Right atrium auricular region (tissue), 2 donors: ENCODE results near the gene RPEL1. TPM values are rescaled to one million over a fixed set of nuclear protein-coding genes. Genes with fewer than 3 reads are reported as not detected.

Source experiments
- DNase-seq: peaks from one replicate; pipeline ENCODE4 v3.0.0-alpha.2; 2019; ENCODE audit warnings: low spot score
- H3K27ac ChIP-seq, 2 donors: fragments of 200-600 bp; sonication (generic); 1 replicate in 1 of 2; 2 replicates in 1 of 2; pipeline ENCODE4 v1.5.1; 2016 to 2019
- H3K27me3 ChIP-seq, 2 donors: fragments of 200-600 bp; sonication (generic); one replicate each; pipeline versions ENCODE4 v1.5.1 to v1.6.0; 2017 to 2019
- H3K36me3 ChIP-seq: fragments of 200-600 bp; sonication (generic); one replicate; pipeline ENCODE4 v1.5.1; 2016
- H3K4me1 ChIP-seq, 2 donors: fragments of 200-600 bp; sonication (generic); one replicate each; pipeline versions ENCODE4 v1.5.1 to v1.6.0; 2017 to 2019
- H3K4me3 ChIP-seq, 2 donors: fragments of 200-600 bp; sonication (generic); 1 replicate in 1 of 2; 2 replicates in 1 of 2; pipeline ENCODE4 v1.5.1; 2017 to 2019; ENCODE audit warnings: mild to moderate bottlenecking in 1 of 2, moderate library complexity in 1 of 2
- H3K9me3 ChIP-seq, 2 donors: fragments of 200-600 bp; sonication (generic); one replicate each; pipeline ENCODE4 v1.5.1; 2019
- total RNA-seq, 2 donors: library from RNA; depleted of rRNA; stranded (reverse); fragments of >200 nt; gene quantifications; one replicate each; pipeline ENCODE4 v1.1.0, GENCODE V29; 2016
- TF ChIP-seq, protein P1 (sequence below), 2 donors: fragments of 200-600 bp; sonication (generic); IDR thresholded peaks; one replicate each; pipeline ENCODE4 v1.5.1; 2019; ENCODE audit warnings: antibody characterized with exemption in 2 of 2

The RPEL1 gene
- total RNA-seq, 2 donors from 2014 or later: not detected

DNA sequence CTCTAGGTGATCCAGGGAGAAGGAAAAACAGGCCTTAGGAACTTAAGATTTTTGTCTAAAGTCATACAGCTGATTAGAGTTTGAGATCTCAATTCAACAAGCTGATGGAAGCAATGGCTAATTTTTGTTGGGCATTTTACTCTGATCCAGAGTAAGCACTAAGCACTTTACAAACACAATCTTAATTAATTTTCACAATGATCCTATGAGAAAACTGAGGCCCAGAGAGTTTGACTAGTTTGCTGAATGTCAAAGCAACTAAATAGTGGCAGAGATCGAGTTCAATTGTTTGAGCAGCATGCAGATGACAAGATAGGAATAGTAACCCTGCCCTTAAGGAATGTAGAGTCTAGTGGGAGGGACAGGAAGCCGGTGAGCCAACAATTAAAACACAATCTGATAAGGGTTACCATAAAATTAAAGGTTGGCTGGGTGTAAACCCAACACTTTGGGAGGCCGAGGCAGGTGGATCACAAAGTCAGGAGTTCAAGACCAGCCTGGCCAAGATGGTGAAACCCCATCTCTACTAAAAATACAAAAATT is 13.5 kb upstream of the RPEL1 start:
- peaks cover 0 to 9% of the 10 kb centered on the region in 2 donors for H3K4me1 ChIP-seq
- H3K36me3 ChIP-seq: no peaks in the 10 kb centered on the region
- no peak overlapping the region for H3K4me3 ChIP-seq
- no peaks in the 10 kb centered on the region for H3K9me3 ChIP-seq
- TF ChIP-seq, protein P1, sequence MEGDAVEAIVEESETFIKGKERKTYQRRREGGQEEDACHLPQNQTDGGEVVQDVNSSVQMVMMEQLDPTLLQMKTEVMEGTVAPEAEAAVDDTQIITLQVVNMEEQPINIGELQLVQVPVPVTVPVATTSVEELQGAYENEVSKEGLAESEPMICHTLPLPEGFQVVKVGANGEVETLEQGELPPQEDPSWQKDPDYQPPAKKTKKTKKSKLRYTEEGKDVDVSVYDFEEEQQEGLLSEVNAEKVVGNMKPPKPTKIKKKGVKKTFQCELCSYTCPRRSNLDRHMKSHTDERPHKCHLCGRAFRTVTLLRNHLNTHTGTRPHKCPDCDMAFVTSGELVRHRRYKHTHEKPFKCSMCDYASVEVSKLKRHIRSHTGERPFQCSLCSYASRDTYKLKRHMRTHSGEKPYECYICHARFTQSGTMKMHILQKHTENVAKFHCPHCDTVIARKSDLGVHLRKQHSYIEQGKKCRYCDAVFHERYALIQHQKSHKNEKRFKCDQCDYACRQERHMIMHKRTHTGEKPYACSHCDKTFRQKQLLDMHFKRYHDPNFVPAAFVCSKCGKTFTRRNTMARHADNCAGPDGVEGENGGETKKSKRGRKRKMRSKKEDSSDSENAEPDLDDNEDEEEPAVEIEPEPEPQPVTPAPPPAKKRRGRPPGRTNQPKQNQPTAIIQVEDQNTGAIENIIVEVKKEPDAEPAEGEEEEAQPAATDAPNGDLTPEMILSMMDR (IDR thresholded peaks at IDR 0.05): no peak
- H3K27ac ChIP-seq: peak overlapping the region; percentile 49 to 83
- no peaks in the 10 kb centered on the region for H3K27me3 ChIP-seq
- no peak for DNase-seq

GRCh38 chr10:103232772-103233488 is 12.8 kb upstream of the RPEL1 start:
- no peaks in the 10 kb centered on the region for H3K36me3 ChIP-seq
- no peaks in the 10 kb centered on the region for H3K27me3 ChIP-seq
- H3K4me3 ChIP-seq: no peak overlapping the region
- H3K4me1 ChIP-seq: peaks cover 0 to 9% of the 10 kb centered on the region in 2 donors
- no peak for DNase-seq
- TF ChIP-seq, protein P1 (IDR thresholded peaks at IDR 0.05): no peak
- peak overlapping the region in 1 of 2 donors; percentile 83 for H3K27ac ChIP-seq
- H3K9me3 ChIP-seq: no peaks in the 10 kb centered on the region

- no peaks in the 10 kb centered on the region for H3K36me3 ChIP-seq
- TF ChIP-seq, protein P1 (IDR thresholded peaks at IDR 0.05): no peak
- H3K4me1 ChIP-seq: peaks cover 0 to 4% of the 10 kb centered on the region in 2 donors
- no peak overlapping the region for H3K27ac ChIP-seq
- no peak for DNase-seq
- no peaks in the 10 kb centered on the region for H3K9me3 ChIP-seq
- no peaks in the 10 kb centered on the region for H3K27me3 ChIP-seq
- no peak overlapping the region for H3K4me3 ChIP-seq
These were observed 9.9 kb upstream of the RPEL1 start for GRCh38 chr10:103235775-103236174.

DNA sequence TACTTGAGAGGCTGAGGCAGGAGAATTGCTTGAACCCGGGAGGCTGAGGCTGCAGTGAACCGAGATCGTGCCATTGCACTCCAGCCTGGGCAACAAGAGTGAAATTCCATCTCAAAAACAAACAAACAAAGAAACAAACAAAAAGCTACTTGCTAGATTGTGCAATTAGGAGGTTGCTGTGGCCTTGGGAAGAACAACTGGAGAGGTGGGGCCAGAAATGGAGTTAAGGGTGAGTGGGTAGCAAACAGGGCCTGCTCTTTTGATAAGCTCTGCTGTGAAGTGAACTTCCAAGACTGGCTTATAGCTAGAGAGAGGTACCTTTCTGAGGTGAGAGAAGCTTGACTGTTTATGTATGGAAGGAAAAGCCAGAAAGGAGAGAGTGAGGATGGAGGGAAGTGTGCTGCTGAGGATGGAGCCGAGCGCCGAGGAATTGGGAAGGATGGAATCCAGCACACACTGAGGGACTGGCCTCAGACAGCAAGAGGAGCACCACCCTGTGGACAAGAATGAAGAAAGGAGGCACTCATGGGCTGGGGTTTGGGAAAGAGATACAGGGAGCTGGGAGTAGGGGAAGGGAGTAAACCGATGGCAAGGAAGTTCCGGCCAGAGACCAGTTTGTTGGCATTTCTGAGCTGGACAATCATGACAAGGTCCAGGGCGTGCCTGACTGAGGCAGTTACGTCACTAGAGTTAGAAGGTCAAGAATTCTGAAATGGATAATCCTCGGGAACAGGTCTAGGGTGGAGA is 7.0 kb upstream of the RPEL1 start:
- H3K4me1 ChIP-seq: peaks cover 0 to 9% of the 10 kb centered on the region in 2 donors
- DNase-seq: peak; percentile 65
- no peak overlapping the region for H3K4me3 ChIP-seq
- H3K27me3 ChIP-seq: no peaks in the 10 kb centered on the region
- no peak overlapping the region for H3K27ac ChIP-seq
- H3K36me3 ChIP-seq: no peaks in the 10 kb centered on the region
- TF ChIP-seq, protein P1 (IDR thresholded peaks at IDR 0.05): peak in 1 of 2 donors; percentile 51
- no peaks in the 10 kb centered on the region for H3K9me3 ChIP-seq

- TF ChIP-seq, protein P1 (IDR thresholded peaks at IDR 0.05): no peak
- no peaks in the 10 kb centered on the region for H3K9me3 ChIP-seq
- H3K4me3 ChIP-seq: no peak overlapping the region
- peaks cover 0 to 9% of the 10 kb centered on the region in 2 donors for H3K4me1 ChIP-seq
- no peak for DNase-seq
- no peaks in the 10 kb centered on the region for H3K27me3 ChIP-seq
- H3K36me3 ChIP-seq: no peaks in the 10 kb centered on the region
- peak overlapping the region; percentile 33 to 36 for H3K27ac ChIP-seq
These were observed 4.2 kb upstream of the RPEL1 start for GRCh38 chr10:103241262-103242011.
